H7 (cell line): ENCODE measurements around the gene TTI1. TPM values are rescaled to one million over a fixed set of nuclear protein-coding genes. Genes with fewer than 3 reads are reported as not detected.

Source experiments
- DNase-seq: peaks from one replicate; pipeline ENCODE4 v3.0.0; 2012
- H3K27me3 ChIP-seq: 2 replicates; pipeline ENCODE4 v1.6.0; 2011; ENCODE audit warnings: mild to moderate bottlenecking, low read length; ENCODE audit not compliant: control insufficient read depth, insufficient read depth
- H3K36me3 ChIP-seq: replicated peaks from 2 replicates; pipeline ENCODE4 v1.5.1; 2011; ENCODE audit warnings: low read length; ENCODE audit not compliant: control insufficient read depth, insufficient read depth
- H3K4me3 ChIP-seq: 2 replicates; pipeline ENCODE4 v1.5.1; 2011; ENCODE audit warnings: low read depth, mild to moderate bottlenecking, control low read depth, low read length, moderate library complexity; ENCODE audit not compliant: insufficient read depth
- total RNA-seq: library from RNA; depleted of rRNA; stranded (reverse); fragments of >200 nt; shearing (Covaris generic); gene quantifications from 2 replicates; pipeline ENCODE4 v1.2.3, GENCODE V29; 2014

The TTI1 gene
- total RNA-seq, 1 experiment from 2014 or later: 52.9 TPM

- Histone ChIP-seq H3K4me3 (no peak overlapping the region), H3K36me3 (peaks cover 5% of the 10 kb centered on the region), H3K27me3 (no peaks in the 10 kb centered on the region)
- no peak for DNase-seq
Measured at GRCh38 chr20:38036366-38036765, 3.1 kb upstream of the TTI1 start.

- DNase-seq: no peak
- H3K36me3 ChIP-seq: peaks cover 3% of the 10 kb centered on the region
- no peak overlapping the region for H3K4me3 ChIP-seq
- H3K27me3 ChIP-seq: no peaks in the 10 kb centered on the region
Measured at GRCh38 chr20:38034961-38035360, 1.7 kb upstream of the TTI1 start.

- Histone ChIP-seq H3K4me3 (peak overlapping the region; percentile 78), H3K27me3 (no peaks in the 10 kb centered on the region), H3K36me3 (peaks cover 3% of the 10 kb centered on the region)
- DNase-seq: peak; percentile 17
Measured at GRCh38 chr20:38034108-38034649, 923 bp upstream of the TTI1 start.

GRCh38 chr20:38032585-38033329 lies 499 bp downstream of the TTI1 start:
- Histone ChIP-seq H3K4me3 (peak overlapping the region; percentile 78), H3K27me3 (no peaks in the 10 kb centered on the region), H3K36me3 (peaks cover 3% of the 10 kb centered on the region)
- DNase-seq: no peak

GRCh38 chr20:38031957-38032356 lies 1.3 kb downstream of the TTI1 start:
- peaks cover 3% of the 10 kb centered on the region for H3K36me3 ChIP-seq
- H3K27me3 ChIP-seq: no peaks in the 10 kb centered on the region
- no peak overlapping the region for H3K4me3 ChIP-seq
- DNase-seq: no peak

- Histone ChIP-seq H3K4me3 (no peak overlapping the region), H3K27me3 (no peaks in the 10 kb centered on the region), H3K36me3 (no peaks in the 10 kb centered on the region)
- DNase-seq: no peak
Measured at GRCh38 chr20:38029453-38029852, 3.8 kb downstream of the TTI1 start.

GRCh38 chr20:38024496-38024895 lies 8.8 kb downstream of the TTI1 start:
- no peaks in the 10 kb centered on the region for H3K36me3 ChIP-seq
- H3K4me3 ChIP-seq: no peak overlapping the region
- DNase-seq: no peak
- no peaks in the 10 kb centered on the region for H3K27me3 ChIP-seq

GRCh38 chr20:38023181-38024001 lies 9.9 kb downstream of the TTI1 start:
- Histone ChIP-seq H3K36me3 (no peaks in the 10 kb centered on the region), H3K4me3 (no peak overlapping the region), H3K27me3 (no peaks in the 10 kb centered on the region)
- DNase-seq: no peak

GRCh38 chr20:38021087-38021772 lies 12.0 kb downstream of the TTI1 start:
- Histone ChIP-seq H3K36me3 (peaks cover 5% of the 10 kb centered on the region), H3K27me3 (no peaks in the 10 kb centered on the region), H3K4me3 (no peak overlapping the region)
- DNase-seq: no peak

- Histone ChIP-seq H3K36me3 (peaks cover 6% of the 10 kb centered on the region), H3K4me3 (no peak overlapping the region), H3K27me3 (no peaks in the 10 kb centered on the region)
- no peak for DNase-seq
Measured at GRCh38 chr20:38018385-38018784, 14.9 kb downstream of the TTI1 start.

- H3K27me3 ChIP-seq: no peaks in the 10 kb centered on the region
- H3K36me3 ChIP-seq: peaks cover 9% of the 10 kb centered on the region
- H3K4me3 ChIP-seq: no peak overlapping the region
- DNase-seq: no peak
Measured at GRCh38 chr20:38017959-38018358, 15.3 kb downstream of the TTI1 start.

GRCh38 chr20:38013887-38014286 lies 19.4 kb downstream of the TTI1 start:
- no peak for DNase-seq
- Histone ChIP-seq H3K4me3 (no peak overlapping the region), H3K27me3 (no peaks in the 10 kb centered on the region), H3K36me3 (peaks cover 20% of the 10 kb centered on the region)

GRCh38 chr20:38012332-38012731 lies 20.9 kb downstream of the TTI1 start:
- no peak overlapping the region for H3K4me3 ChIP-seq
- H3K27me3 ChIP-seq: no peaks in the 10 kb centered on the region
- no peak for DNase-seq
- H3K36me3 ChIP-seq: peaks cover 15% of the 10 kb centered on the region

- no peak for DNase-seq
- Histone ChIP-seq H3K4me3 (no peak overlapping the region), H3K36me3 (peaks cover 15% of the 10 kb centered on the region), H3K27me3 (no peaks in the 10 kb centered on the region)
Measured at GRCh38 chr20:38011696-38012095, 21.6 kb downstream of the TTI1 start.
